DMS79 (cell line): ENCODE measurements around the gene RALGAPA2.

Source experiments
- DNase-seq: peaks from one replicate; lab custom pipeline; 2025; lab: John Stamatoyannopoulos, UW

Gene RALGAPA2

GRCh38 chr20:20465252-20465651 is 247.2 kb downstream of the RALGAPA2 start:
- no peak for DNase-seq

DNA sequence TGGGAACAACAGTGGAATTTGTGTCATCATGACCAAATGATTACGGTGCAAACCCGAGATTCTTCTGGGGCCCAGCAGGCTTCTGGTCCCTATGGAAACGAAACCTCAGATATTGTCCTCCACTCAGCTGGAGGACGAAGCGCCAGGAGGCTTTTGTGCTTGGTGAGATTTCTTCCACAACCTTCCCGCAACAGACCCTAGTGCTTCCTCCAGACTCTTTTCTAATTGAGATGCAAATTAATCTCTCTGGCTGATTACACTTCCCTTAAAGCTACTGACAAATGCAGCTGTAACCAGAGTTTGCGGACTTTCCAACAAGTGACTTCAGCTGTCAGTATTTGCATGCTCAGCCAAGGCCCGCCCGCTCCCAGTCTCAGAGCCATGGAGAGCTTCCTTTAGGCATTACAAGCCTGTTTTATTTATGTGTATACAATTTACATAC is 248.5 kb downstream of the RALGAPA2 start:
- DNase-seq = no peak

GRCh38 chr20:20462185-20462584 is 250.3 kb downstream of the RALGAPA2 start:
- no peak for DNase-seq

GRCh38 chr20:20461551-20461950 is 250.9 kb downstream of the RALGAPA2 start:
- no peak for DNase-seq

GRCh38 chr20:20459726-20460125 is 252.7 kb downstream of the RALGAPA2 start:
- no peak for DNase-seq

GRCh38 chr20:20457392-20458126 is 254.9 kb downstream of the RALGAPA2 start:
- no peak for DNase-seq

GRCh38 chr20:20456741-20457140 is 255.7 kb downstream of the RALGAPA2 start:
- DNase-seq = no peak

DNA sequence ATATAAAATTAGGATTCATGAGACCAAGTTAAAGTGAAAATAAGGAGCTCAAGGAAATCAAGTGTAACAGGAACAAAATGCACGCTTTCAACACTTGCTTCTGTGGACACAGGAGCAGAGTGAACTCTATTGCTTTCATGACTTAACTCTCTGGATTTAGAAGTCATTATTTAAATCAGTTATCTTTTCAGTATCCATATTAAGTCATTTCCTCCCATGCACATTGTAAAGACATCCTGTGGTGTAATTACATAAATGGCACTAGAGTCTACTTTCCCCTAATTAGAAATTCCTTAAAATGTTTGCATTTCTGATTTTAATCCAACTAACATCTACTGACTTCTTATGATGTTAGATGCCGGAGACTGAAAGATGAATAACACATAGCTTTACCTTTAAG is 256.5 kb downstream of the RALGAPA2 start:
- DNase-seq = no peak

GRCh38 chr20:20454850-20455627 is 257.4 kb downstream of the RALGAPA2 start:
- peak; percentile 20 for DNase-seq

DNA sequence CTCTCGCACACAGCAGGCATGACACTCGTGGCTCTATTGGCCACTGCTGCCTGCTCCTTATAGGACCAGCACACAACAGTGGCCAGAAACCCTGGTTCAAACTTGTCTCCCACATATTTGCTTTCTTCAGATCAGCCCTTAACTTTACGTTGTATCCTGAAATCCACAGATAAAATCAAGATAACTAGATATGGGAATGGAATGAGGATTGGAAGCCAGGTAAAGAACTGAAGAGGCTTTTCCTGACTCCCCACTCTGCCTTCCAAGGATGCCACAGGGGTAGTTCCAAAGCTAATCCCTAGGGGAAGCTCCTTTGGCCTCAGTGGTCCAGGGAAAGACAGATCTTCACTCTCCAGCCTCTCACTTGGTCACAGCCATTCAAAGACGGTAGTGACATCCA is 258.1 kb downstream of the RALGAPA2 start:
- no peak for DNase-seq

GRCh38 chr20:20452254-20452676 is 260.2 kb downstream of the RALGAPA2 start:
- no peak for DNase-seq

GRCh38 chr20:20450521-20450920 is 261.9 kb downstream of the RALGAPA2 start:
- no peak for DNase-seq

- no peak for DNase-seq
Measured at GRCh38 chr20:20448881-20449280, 263.6 kb downstream of the RALGAPA2 start.

DNA sequence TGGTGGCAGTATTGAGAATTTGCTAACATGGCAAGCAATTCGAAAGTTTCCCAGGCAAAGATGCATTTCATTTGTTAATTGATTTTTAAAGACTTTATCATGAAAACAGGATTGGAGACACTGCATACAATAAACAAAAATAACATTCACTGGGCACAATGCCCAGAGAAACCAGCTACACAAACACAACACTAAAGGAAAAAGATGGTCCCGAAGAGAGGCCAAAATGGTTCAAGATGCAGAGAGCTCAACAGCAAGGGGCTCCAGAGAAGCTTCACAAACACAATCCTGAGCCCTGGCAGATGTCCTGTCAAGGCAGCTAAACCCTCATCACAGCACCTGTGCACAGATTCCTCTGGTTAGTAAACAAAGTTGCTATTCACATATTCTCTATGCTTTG is 265.2 kb downstream of the RALGAPA2 start:
- no peak for DNase-seq

GRCh38 chr20:20446425-20447015 is 265.9 kb downstream of the RALGAPA2 start:
- no peak for DNase-seq

- no peak for DNase-seq
Measured at GRCh38 chr20:20446001-20446400, 266.4 kb downstream of the RALGAPA2 start.

GRCh38 chr20:20443504-20443903 is 268.9 kb downstream of the RALGAPA2 start:
- no peak for DNase-seq

DNA sequence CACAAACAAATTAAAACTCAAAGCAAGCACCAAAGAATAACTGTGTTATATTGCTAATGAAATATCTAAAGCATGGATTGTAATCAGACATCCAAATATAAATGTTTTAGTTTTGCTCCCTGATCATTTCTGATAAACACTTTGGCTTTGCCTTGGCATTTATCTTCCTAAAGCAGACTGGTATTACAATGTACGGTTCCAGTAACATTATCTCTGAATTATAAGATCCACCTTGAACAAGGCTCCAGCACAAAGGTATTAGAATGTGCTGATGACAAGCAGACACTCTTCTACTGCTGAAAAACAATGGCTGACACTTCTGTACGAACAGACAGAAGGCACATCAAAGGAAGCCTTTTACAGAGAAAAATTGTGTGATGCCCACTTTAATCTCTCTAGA is 270.0 kb downstream of the RALGAPA2 start:
- DNase-seq = no peak

GRCh38 chr20:20440886-20441658 is 271.4 kb downstream of the RALGAPA2 start:
- DNase-seq = no peak

DNA sequence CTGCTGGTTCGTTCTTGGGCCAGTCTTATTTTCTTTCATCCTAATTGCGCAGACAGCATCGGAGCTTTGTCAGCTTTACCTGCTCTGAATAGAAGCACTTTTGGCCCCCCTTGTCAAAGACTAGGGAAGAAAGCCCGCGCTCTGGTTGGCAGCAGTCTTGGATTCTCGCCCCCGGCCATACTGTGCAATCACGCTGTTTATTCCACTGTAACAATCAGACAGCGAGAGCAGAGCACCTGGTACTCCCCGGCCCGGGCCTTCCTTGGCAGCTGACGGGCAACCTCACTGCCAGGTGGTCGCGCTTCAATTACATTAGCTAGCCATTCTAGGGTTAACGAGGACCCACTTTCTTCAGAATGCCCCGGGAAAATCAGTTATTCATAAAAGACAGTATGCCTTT is 272.0 kb downstream of the RALGAPA2 start:
- peak; percentile 87 for DNase-seq

- peak; percentile 38 for DNase-seq
Measured at GRCh38 chr20:20439602-20440190, 272.7 kb downstream of the RALGAPA2 start.

- DNase-seq = no peak
Measured at GRCh38 chr20:20437314-20437713, 275.1 kb downstream of the RALGAPA2 start.
